A549 treated with dexamethasone at 1 μM for 4 hours (cell line): Measurements from ENCODE around the gene GPR32. TPM values are rescaled to one million over a fixed set of nuclear protein-coding genes. Genes with fewer than 3 reads are reported as not detected.

ENCODE experiments used
- total RNA-seq: library from RNA; stranded (reverse); fragments of 200-300 nt; extraction: Qiagen RNA extraction; gene quantifications from 5 replicates; pipeline ENCODE4 v1.2.3, GENCODE V29; 2022

Gene GPR32, protein sequence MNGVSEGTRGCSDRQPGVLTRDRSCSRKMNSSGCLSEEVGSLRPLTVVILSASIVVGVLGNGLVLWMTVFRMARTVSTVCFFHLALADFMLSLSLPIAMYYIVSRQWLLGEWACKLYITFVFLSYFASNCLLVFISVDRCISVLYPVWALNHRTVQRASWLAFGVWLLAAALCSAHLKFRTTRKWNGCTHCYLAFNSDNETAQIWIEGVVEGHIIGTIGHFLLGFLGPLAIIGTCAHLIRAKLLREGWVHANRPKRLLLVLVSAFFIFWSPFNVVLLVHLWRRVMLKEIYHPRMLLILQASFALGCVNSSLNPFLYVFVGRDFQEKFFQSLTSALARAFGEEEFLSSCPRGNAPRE
- not detected in 5 replicates for total RNA-seq

DNA sequence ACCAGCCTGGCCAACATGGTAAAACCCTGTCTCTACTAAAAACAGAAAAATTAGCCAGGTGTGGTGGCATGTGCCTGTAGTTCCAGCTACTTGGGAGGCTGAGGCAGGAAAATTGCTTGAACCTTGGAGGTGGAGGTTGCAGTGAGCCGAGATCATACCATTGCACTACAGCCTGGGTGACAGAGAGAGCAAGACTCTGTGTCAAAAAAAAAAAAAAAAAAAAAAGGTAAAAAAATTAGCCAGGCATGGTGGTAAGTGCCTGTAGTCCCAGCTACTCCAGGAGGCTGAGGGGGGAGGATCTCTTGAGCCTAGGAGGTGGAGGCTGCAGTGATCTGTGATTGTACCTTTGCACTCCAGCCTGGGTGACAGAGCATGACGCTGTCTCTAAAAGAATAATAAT, at the start of gene GPR32:
GPR32 (plus strand) TSS at position 301 of the 400 bp plus-strand sequence. CDS start 137 bp downstream, outside the sequence.

DNA sequence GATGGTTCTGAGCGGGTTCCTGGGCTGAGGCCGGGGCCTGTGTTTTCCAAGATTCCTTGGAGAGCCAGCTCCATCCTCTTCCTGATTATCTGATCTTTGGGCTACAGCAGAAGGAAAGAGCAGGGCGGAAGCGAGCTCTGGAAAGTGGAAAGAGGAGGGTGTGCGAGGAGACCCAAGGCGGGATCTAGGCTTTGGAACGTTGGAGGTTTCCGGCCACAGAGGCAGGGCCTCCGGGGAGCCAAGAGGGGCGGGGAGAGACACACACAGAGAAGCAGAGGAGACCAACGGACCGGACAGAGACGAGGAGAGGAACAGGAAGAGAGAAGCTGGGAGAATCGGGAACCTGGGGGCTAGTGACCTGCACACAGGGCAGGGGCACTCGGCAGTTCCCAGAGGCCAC, 47.2 kb upstream of the GPR32 start, which contains the start of gene CLEC11A:
CLEC11A (plus strand) TSS at position 296 of the 400 bp plus-strand sequence. CDS start 162 bp downstream, outside the sequence.

DNA sequence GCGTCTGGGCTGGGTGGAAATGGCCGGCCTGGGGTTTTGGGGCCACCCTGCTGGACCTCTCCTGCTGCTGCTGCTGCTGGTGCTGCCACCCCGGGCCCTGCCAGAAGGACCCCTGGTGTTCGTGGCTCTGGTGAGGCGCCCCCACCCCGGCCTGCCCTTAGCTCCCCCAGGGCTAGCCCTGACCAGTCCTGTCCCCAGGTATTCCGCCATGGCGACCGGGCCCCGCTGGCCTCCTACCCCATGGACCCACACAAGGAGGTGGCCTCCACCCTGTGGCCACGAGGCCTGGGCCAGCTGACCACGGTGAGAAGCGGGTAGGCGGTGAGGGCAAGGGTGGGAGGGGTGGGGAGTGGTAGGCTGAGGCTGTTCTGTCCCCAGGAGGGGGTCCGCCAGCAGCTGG, 20.1 kb downstream of the GPR32 start, which contains the start of gene ACP4:
ACP4 (plus strand) TSS at position 20 of the 400 bp plus-strand sequence; CDS start at position 20, 0 bp downstream.

Other genes with a start within 250 kb of the GPR32 start
- gene LRRC4B, start 202.0 kb upstream of the GPR32 start, total RNA-seq: 0.33 to 0.63 TPM (median 0.54 TPM) in 5 replicates
- 0.36 to 0.63 TPM (median 0.59 TPM) in 5 replicates for gene SYT3, start 130.6 kb upstream of the GPR32 start, total RNA-seq
- gene C19orf81, start 121.0 kb upstream of the GPR32 start, total RNA-seq: 5.2 to 7.6 TPM (median 6.2 TPM) in 5 replicates
- 0.09 to 0.27 TPM (median 0.22 TPM) in 5 replicates for gene SHANK1, start 50.7 kb upstream of the GPR32 start, total RNA-seq
- gene CLEC11A, start 47.1 kb upstream of the GPR32 start, total RNA-seq: 6.3 to 10.3 TPM (median 9.4 TPM) in 5 replicates
- gene ACP4, start 20.0 kb downstream of the GPR32 start, total RNA-seq: not detected in 5 replicates
- gene KLK1, start 53.3 kb downstream of the GPR32 start, total RNA-seq: 0.13 to 0.20 TPM (median 0.16 TPM) in 3 of 5 replicates, not detected in the others
- gene KLK15, start 63.1 kb downstream of the GPR32 start, total RNA-seq: not detected in 5 replicates
- gene KLK3, start 84.5 kb downstream of the GPR32 start, total RNA-seq: 0.12 TPM in 1 of 5 replicates, not detected in the others
- gene KLK2, start 103.0 kb downstream of the GPR32 start, total RNA-seq: 0.16 to 0.22 TPM in 2 of 5 replicates, not detected in the others
- 0.11 to 0.13 TPM in 2 of 5 replicates, not detected in the others for gene KLK4, start 140.9 kb downstream of the GPR32 start, total RNA-seq
- gene KLK5, start 182.6 kb downstream of the GPR32 start, total RNA-seq: 0.15 TPM in 1 of 5 replicates, not detected in the others
- gene KLK6, start 199.1 kb downstream of the GPR32 start, total RNA-seq: 0.15 to 0.56 TPM (median 0.21 TPM) in 5 replicates
- gene KLK7, start 213.5 kb downstream of the GPR32 start, total RNA-seq: not detected in 5 replicates
- not detected in 5 replicates for gene KLK8, start 231.1 kb downstream of the GPR32 start, total RNA-seq
- gene KLK10, start 249.2 kb downstream of the GPR32 start, total RNA-seq: 0.21 to 0.53 TPM (median 0.31 TPM) in 5 replicates